Activated CD4-positive, alpha-beta T cell treated with anti-CD3 and anti-CD28 coated beads, Interleukin-2, amount 10 ng/mL, durations not matched to agents 24 days and 14 days (primary cell): ENCODE results near the gene NCAM2. TPM values are rescaled to one million over a fixed set of nuclear protein-coding genes. Genes with fewer than 3 reads are reported as not detected.

ENCODE experiments used
- DNase-seq: peaks from one replicate; pipeline ENCODE4 v3.0.0; 2022
- H3K27ac Mint-ChIP-seq: one replicate; pipeline ENCODE4 v1.8.0; 2022; ENCODE audit warnings: mild to moderate bottlenecking, mixed read lengths
- H3K27me3 Mint-ChIP-seq: one replicate; pipeline ENCODE4 v1.8.0; 2022; ENCODE audit warnings: mixed read lengths
- H3K36me3 Mint-ChIP-seq: one replicate; pipeline ENCODE4 v1.8.0; 2022; ENCODE audit warnings: low read depth, mild to moderate bottlenecking, mixed read lengths
- H3K4me1 Mint-ChIP-seq: one replicate; pipeline ENCODE4 v1.8.0; 2021; ENCODE audit warnings: mixed read lengths
- H3K4me3 Mint-ChIP-seq: one replicate; pipeline ENCODE4 v1.8.0; 2022; ENCODE audit warnings: mild to moderate bottlenecking, moderate library complexity, mixed read lengths
- H3K9me3 Mint-ChIP-seq: one replicate; pipeline ENCODE4 v1.8.0; 2021; ENCODE audit warnings: mixed read lengths
- intact Hi-C: fragments of 100-400 bp; cut with micrococcal nuclease; formaldehyde crosslinking; loops from one replicate; pipeline ENCODE4 v1.15.1; 2023
- total RNA-seq: library from RNA; stranded (reverse); gene quantifications from 2 replicates; pipeline ENCODE4 v1.2.3, GENCODE V29; 2022

NCAM2 gene
- total RNA-seq, 1 donor from 2014 or later, result not detected

DNA sequence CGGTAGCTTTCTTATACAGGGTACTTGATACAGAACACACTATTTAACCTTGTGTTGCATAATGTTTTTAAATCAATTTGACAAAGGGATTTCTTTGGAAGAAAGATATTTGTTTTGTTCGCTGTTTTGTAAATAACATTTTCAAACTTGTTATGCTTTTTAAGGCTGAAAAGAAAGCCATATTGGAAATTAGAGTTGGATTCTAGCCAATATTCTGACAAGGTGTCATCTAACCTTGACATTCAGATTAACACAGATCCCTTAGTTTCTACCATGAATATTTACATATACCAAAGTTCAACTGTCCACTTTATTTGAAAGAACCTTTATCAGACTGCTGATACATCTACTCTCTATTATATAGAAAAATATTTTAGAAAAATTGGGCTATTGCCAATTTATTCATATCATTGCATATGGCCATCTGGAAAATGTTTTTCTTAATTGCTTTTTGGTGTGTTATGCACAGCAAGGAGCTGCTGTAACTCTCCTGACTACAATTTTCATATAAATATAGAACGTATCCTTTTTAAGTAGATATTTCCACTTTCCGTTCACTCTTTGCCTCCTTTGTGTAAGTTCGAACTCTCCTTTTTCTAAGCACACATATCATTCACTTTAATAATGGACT lies 206.3 kb downstream of the NCAM2 start:
- Mint-ChIP-seq H3K27me3 (peaks cover 5% of the 10 kb centered on the region), H3K9me3 (peaks cover 6% of the 10 kb centered on the region), H3K36me3 (peaks cover 2% of the 10 kb centered on the region), H3K27ac (no peak overlapping the region), H3K4me3 (no peak overlapping the region), H3K4me1 (peaks cover 14% of the 10 kb centered on the region)
- intact Hi-C loops, result no loop called here
- no peak for DNase-seq

DNA sequence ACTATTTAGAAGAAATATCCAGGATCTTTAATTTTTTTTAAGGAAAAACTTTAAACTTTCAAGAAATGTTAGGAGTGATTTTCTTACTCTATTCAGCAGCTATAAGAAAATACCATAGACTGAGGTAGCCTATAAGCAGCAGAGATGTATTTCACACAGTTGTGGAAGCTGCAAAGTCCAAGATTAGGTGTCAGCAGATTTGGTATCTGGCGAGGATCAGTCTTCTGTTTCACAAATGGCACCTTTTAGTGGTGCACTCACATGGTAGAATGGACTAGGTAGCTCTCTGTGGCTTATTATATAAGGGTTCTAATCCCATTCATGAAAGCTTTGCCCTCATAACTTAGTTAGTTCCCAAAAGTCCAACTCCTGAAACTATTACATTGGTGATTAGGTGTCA lies 207.4 kb downstream of the NCAM2 start:
- Mint-ChIP-seq H3K4me3 (no peak overlapping the region), H3K36me3 (no peaks in the 10 kb centered on the region), H3K9me3 (peaks cover 6% of the 10 kb centered on the region), H3K27me3 (peaks cover 6% of the 10 kb centered on the region), H3K27ac (no peak overlapping the region), H3K4me1 (peaks cover 7% of the 10 kb centered on the region)
- intact Hi-C loops, result no loop called here
- DNase-seq, result no peak

DNA sequence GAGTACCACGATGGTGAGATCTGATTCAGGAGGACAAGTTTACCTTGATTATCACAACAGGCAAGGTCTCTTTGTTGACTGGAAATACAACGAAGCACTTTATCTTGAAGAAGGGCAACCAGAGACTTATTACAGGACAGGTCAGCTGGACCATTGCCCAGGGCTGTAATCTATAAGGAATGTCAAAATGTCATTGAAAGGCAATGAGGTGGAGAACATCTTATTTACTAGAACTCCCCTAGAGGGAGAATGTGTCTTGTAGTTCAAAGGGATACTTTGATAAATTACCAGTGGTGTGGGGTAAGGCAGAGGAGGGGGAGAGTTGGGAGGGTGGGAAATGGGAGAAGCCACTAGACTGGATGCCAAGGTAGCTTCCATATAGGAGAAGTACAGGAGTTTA lies 212.3 kb downstream of the NCAM2 start:
- H3K9me3 Mint-ChIP-seq, result no peaks in the 10 kb centered on the region
- H3K4me1 Mint-ChIP-seq, result peaks cover 3% of the 10 kb centered on the region
- peaks cover 6% of the 10 kb centered on the region for H3K27me3 Mint-ChIP-seq
- intact Hi-C loops, result no loop called here
- H3K36me3 Mint-ChIP-seq, result no peaks in the 10 kb centered on the region
- H3K4me3 Mint-ChIP-seq, result no peak overlapping the region
- no peak overlapping the region for H3K27ac Mint-ChIP-seq
- DNase-seq, result no peak

DNA sequence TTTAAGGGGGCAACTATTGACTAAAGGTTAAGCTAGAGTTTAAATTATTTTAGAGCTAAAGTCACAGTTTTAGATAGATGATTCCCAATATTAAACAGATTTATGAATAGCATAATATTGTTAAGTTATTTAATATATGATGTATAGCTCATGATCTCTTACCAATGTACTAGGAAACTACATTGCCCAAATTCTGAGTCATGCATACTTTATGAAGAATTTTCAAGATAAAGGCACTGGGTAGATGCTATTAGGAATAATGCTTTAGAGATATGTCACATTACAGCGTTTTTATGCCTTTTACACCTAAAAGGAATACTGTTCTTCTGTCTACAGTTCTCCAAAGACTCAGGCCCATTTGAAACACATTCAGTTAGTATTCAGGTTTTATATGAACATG lies 215.1 kb downstream of the NCAM2 start:
- intact Hi-C loops, result no loop called here
- Mint-ChIP-seq H3K4me1 (peaks cover 3% of the 10 kb centered on the region), H3K9me3 (no peaks in the 10 kb centered on the region), H3K4me3 (no peak overlapping the region), H3K27ac (no peak overlapping the region), H3K36me3 (no peaks in the 10 kb centered on the region), H3K27me3 (peaks cover 2% of the 10 kb centered on the region)
- DNase-seq, result no peak

DNA sequence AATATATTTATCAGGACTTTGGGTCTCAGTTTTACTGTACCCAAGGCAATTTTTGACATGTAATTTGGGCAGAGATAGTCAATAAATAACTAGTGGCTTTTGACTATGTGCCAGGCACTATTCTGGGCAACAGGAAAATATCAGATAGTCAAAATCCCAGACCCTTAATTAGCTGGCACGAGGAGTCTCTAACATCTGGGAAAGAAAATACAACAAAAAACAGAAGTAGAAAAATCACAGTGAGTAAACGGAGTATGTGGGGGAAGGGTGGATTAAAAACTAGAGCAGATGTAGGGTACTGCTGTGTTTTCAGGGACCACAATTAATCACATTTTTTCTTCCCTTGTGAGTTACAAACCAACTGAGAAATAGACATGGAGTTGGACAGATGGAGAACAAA lies 217.8 kb downstream of the NCAM2 start:
- Mint-ChIP-seq H3K4me1 (peaks cover 3% of the 10 kb centered on the region), H3K27ac (no peak overlapping the region), H3K4me3 (no peak overlapping the region), H3K27me3 (no peaks in the 10 kb centered on the region), H3K36me3 (no peaks in the 10 kb centered on the region), H3K9me3 (peaks cover 2% of the 10 kb centered on the region)
- no peak for DNase-seq
- intact Hi-C loops, result no loop called here

DNA sequence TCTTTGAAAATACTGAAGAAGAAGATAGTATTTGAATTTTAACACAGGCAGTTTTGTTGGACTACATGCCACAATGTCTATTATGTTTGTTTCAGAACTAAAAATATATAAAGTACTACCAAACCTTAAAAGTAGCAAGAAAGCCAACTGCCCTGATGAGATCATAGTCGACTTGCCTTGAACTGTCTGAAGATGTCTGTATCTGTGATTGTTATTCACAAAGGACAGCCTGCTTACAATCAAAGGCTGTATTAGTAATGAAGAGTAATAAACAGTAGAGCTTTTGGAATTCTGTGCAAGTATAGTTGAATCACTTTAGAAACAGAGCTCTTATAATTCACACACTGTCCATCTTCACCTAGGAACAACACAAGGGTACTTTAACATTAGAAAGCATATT lies 228.3 kb downstream of the NCAM2 start:
- H3K36me3 Mint-ChIP-seq, result no peaks in the 10 kb centered on the region
- no peak overlapping the region for H3K27ac Mint-ChIP-seq
- intact Hi-C loops, result no loop called here
- no peaks in the 10 kb centered on the region for H3K27me3 Mint-ChIP-seq
- H3K4me3 Mint-ChIP-seq, result no peak overlapping the region
- no peak for DNase-seq
- H3K4me1 Mint-ChIP-seq, result no peaks in the 10 kb centered on the region
- no peaks in the 10 kb centered on the region for H3K9me3 Mint-ChIP-seq

DNA sequence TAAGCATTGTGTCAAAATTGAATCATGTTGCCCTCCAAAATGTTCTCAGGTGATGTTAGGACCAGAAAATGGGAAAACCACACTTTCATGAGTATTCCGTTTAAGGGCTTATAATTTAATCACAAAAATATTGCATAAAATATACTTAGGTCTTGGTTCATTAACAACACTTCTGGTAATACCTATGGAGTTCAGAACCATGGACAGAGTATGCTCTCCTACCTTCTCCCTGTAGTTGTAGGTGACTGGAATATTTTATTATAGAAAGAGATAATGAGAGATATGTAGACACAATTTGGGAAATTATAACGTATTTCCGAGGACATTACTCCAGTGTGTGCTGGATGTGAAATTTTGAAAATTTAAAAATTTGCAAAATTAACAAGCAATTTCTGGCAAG lies 232.5 kb downstream of the NCAM2 start:
- no peaks in the 10 kb centered on the region for H3K9me3 Mint-ChIP-seq
- no peak overlapping the region for H3K27ac Mint-ChIP-seq
- no peak overlapping the region for H3K4me3 Mint-ChIP-seq
- no peak for DNase-seq
- intact Hi-C loops, result loop anchor here (5.0 kb wide), 1 partner anchor 692 kb away; no protein-coding TSS in a partner anchor
- no peaks in the 10 kb centered on the region for H3K4me1 Mint-ChIP-seq
- peaks cover 3% of the 10 kb centered on the region for H3K27me3 Mint-ChIP-seq
- H3K36me3 Mint-ChIP-seq, result no peaks in the 10 kb centered on the region

DNA sequence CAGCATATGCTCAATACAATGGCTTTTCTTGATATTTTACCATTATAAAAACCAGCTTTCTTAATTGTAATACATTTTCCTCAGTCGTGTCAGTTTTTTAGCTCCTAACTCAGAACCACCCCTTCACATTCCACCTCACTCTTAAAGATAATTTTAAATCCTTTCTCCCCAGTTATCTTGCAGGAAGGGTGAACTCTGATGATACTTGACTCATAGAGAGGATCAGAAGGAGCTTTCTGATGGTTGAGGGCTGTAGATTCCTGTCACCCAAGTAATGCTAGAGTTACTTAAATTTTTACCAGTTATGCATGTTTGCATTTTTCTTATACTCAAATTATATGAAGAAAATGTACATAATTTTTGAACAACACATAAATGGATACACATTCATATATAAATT lies 233.7 kb downstream of the NCAM2 start:
- Mint-ChIP-seq H3K36me3 (no peaks in the 10 kb centered on the region), H3K4me3 (no peak overlapping the region), H3K4me1 (no peaks in the 10 kb centered on the region), H3K9me3 (no peaks in the 10 kb centered on the region), H3K27ac (no peak overlapping the region), H3K27me3 (peaks cover 3% of the 10 kb centered on the region)
- DNase-seq, result no peak
- intact Hi-C loops, result loop anchor here (5.0 kb wide), 1 partner anchor 690 kb away; no protein-coding TSS in a partner anchor

DNA sequence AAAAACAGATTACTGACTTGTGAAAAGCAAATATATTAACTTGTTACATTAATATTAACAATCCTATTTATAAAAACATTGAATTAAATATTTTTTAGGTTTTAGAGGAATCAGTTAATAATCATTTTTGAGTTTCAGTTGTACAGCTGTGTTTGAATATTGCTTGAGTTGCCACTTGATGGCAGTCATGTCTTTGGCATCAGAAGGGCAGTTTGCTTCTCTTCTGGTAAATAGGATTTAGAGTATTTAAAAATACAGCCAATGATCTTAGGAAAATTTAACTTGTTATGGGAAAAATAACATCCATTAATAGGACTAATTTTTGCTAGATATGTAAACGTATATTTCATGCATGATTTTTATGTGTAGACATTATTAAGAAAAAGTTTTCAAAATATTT lies 234.1 kb downstream of the NCAM2 start:
- no peak overlapping the region for H3K4me3 Mint-ChIP-seq
- no peaks in the 10 kb centered on the region for H3K4me1 Mint-ChIP-seq
- H3K27ac Mint-ChIP-seq, result no peak overlapping the region
- intact Hi-C loops, result loop anchor here (5.0 kb wide), 1 partner anchor 690 kb away; no protein-coding TSS in a partner anchor
- no peaks in the 10 kb centered on the region for H3K9me3 Mint-ChIP-seq
- H3K36me3 Mint-ChIP-seq, result no peaks in the 10 kb centered on the region
- H3K27me3 Mint-ChIP-seq, result peaks cover 3% of the 10 kb centered on the region
- no peak for DNase-seq

DNA sequence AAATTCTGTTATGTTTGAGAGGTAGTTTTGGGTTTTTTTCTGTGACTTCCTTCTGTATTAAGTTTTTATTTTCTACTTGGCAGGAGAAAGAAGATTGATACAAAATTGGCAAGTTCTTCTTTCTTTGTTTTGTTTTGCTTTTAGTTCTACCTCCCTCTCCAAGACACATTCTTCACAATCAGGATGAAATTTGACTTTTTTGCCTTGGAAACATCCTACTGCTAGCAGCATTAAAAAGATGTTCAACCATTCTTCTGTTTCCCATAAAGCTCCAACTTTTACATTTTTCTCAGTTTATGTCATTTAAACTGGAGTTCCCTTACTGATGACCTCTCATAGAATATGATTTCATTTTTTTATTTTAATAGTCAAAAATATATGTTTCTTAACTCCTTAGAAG lies 234.8 kb downstream of the NCAM2 start:
- Mint-ChIP-seq H3K36me3 (no peaks in the 10 kb centered on the region), H3K4me3 (no peak overlapping the region), H3K27me3 (peaks cover 3% of the 10 kb centered on the region), H3K9me3 (no peaks in the 10 kb centered on the region), H3K4me1 (no peaks in the 10 kb centered on the region), H3K27ac (no peak overlapping the region)
- no peak for DNase-seq
- intact Hi-C loops, result loop anchor here (5.0 kb wide), 1 partner anchor 689 kb away; no protein-coding TSS in a partner anchor

DNA sequence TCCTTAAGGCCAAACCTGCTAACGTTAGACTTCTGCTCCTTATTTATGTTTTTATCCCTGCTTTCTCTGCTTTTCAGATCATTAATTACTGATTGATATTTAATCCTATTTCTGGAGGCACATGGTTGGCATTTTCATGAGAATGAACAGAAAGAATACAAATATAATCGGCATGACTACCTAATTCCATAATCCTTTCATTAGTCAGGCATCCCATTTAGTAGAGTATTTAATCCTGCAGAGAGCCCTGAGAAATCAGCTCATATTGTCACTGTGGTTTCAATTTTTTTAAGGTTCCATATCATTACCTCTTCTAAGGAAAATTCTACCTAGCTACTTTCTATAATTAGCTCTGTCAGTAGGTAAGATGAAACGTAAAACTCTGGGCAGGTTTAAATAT lies 238.8 kb downstream of the NCAM2 start:
- H3K4me3 Mint-ChIP-seq, result no peak overlapping the region
- H3K4me1 Mint-ChIP-seq, result no peaks in the 10 kb centered on the region
- no peak overlapping the region for H3K27ac Mint-ChIP-seq
- intact Hi-C loops, result no loop called here
- no peaks in the 10 kb centered on the region for H3K36me3 Mint-ChIP-seq
- no peak for DNase-seq
- H3K27me3 Mint-ChIP-seq, result peaks cover 3% of the 10 kb centered on the region
- H3K9me3 Mint-ChIP-seq, result no peaks in the 10 kb centered on the region

DNA sequence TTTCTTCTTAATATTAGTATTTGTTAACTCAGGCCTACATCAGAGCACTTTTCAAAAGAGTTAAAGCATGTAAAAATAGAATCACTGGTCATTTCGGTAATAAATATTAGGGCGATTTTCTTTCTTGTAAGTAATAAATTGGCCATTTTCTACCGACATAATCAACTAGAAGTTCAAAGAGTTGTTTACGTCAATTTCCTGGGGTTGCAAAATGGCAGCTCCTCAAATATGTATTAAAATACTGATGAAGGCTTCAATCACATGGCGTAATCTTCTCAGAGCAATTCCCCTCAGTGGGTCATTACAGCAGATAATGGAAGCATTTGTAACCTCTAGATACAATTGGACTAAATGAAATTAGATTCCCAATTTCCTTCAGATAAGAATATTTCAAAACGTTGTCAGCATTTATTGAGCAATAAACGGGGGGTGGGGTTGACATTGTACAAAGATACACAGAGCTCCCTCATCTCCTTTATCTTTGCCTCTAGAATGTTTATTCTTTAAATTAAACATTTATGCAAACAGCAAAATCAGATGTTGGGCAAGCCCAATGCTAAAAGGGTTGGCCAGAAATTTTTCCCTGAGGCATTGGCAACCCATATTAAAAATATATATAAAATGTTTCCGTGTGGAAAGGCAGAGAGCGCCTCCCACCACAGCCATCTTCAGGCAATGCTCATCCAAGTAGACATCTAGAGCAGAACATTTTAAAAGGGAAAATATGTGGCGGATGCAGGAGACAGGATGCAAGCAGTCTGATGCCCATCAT lies 240.6 kb downstream of the NCAM2 start:
- intact Hi-C loops, result no loop called here
- Mint-ChIP-seq H3K27ac (no peak overlapping the region), H3K4me3 (no peak overlapping the region), H3K9me3 (no peaks in the 10 kb centered on the region), H3K36me3 (no peaks in the 10 kb centered on the region), H3K27me3 (no peaks in the 10 kb centered on the region), H3K4me1 (no peaks in the 10 kb centered on the region)
- no peak for DNase-seq

DNA sequence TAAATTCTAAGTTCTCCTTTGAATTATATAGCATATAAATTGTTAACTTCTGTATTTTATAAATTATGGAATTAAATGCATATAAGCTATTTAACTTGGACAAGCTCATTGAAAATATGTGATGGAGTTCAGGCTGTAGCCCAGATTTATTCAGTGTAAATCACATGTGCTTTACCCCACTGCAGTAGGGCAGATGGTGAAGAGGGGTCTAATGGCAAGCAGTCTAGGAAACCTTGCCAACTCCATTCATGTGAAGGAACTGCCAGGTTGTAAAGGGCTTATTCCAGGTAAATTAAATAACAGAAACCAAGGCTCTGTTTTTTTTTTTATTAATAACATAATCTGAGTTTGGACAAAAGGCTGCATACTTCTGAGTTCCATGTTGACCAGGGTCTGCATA lies 243.2 kb downstream of the NCAM2 start:
- intact Hi-C loops, result no loop called here
- H3K9me3 Mint-ChIP-seq, result no peaks in the 10 kb centered on the region
- H3K4me1 Mint-ChIP-seq, result no peaks in the 10 kb centered on the region
- H3K27me3 Mint-ChIP-seq, result no peaks in the 10 kb centered on the region
- DNase-seq, result no peak
- no peaks in the 10 kb centered on the region for H3K36me3 Mint-ChIP-seq
- H3K27ac Mint-ChIP-seq, result no peak overlapping the region
- H3K4me3 Mint-ChIP-seq, result no peak overlapping the region

DNA sequence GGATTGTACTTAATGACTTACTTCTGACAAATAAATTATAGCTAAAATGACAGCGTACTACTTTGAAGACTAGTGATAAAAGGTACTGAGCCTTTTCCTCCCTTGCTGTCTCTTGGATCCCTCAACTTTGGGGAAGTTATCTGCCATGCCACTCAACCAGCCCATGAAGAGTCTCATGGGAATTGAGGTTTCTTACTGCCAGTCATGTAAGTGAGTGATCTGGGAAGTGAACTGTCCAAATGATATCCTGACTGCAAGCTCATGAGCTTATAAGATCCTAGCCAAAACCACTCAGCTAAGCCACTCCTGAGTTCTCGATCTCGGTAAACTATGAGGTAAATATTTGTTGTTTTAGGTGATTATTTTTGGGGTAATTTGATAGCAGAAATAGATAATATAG lies 247.8 kb downstream of the NCAM2 start:
- DNase-seq, result no peak
- H3K9me3 Mint-ChIP-seq, result no peaks in the 10 kb centered on the region
- H3K36me3 Mint-ChIP-seq, result no peaks in the 10 kb centered on the region
- H3K27ac Mint-ChIP-seq, result no peak overlapping the region
- no peaks in the 10 kb centered on the region for H3K4me1 Mint-ChIP-seq
- intact Hi-C loops, result no loop called here
- H3K4me3 Mint-ChIP-seq, result no peak overlapping the region
- no peaks in the 10 kb centered on the region for H3K27me3 Mint-ChIP-seq
